Thyroid gland (tissue), 4 donors: Measurements from ENCODE around the gene DDX51.

ENCODE experiments used
- CTCF ChIP-seq, 6 experiments: fragments of 200-600 bp in 3 of 6; fragments of 450-650 bp in 3 of 6; sonication (generic) in 3 of 6; IDR thresholded peaks; one replicate each; pipeline ENCODE4 v1.5.1; 2016 to 2019; ENCODE audit warnings: antibody characterized with exemption in 6 of 6, mild to moderate bottlenecking in 2 of 6, inconsistent platforms in 1 of 6, moderate library complexity in 1 of 6
- POLR2A ChIP-seq, 2 donors: fragments of 450-650 bp; IDR thresholded peaks; one replicate each; pipeline ENCODE4 v1.6.1; 2017; ENCODE audit warnings: antibody characterized with exemption in 2 of 2, mild to moderate bottlenecking in 2 of 2, moderate library complexity in 1 of 2

- TF ChIP-seq CTCF (IDR thresholded peaks at IDR 0.05) (no peak), POLR2A (IDR thresholded peaks at IDR 0.05) (no peak)
Observed at GRCh38 chr12:132186857-132187620, 42.9 kb upstream of the DDX51 start.
